ENCODE data around the gene AIF1.

Gene AIF1

GRCh38 chr6:31609519-31610406 lies 5.3 kb upstream of the AIF1 start:
- no peaks in the 10 kb centered on the region for H3K36me3 ChIP-seq (ENCODE audit: insufficient read depth, low read length)
- H3K27me3 ChIP-seq (ENCODE audit: insufficient read depth, low read length), result no peaks in the 10 kb centered on the region
- no peaks in the 10 kb centered on the region for H3K4me1 ChIP-seq (ENCODE audit: control insufficient read depth, insufficient read depth, low read length, unreplicated experiment)
- no peak overlapping the region for H3K4me3 ChIP-seq (ENCODE audit: low read depth, low read length)
- H3K27ac ChIP-seq (ENCODE audit: low read depth, low read length), result no peak overlapping the region
- H3K79me2 ChIP-seq (ENCODE audit: control insufficient read depth, insufficient read depth, low read length, unreplicated experiment), result no peaks in the 10 kb centered on the region
- no peak overlapping the region for H2AFZ ChIP-seq (ENCODE audit: low read length, unreplicated experiment)

- no peaks in the 10 kb centered on the region for H3K27me3 ChIP-seq (ENCODE audit: insufficient read depth, low read length)
- H2AFZ ChIP-seq (ENCODE audit: low read length, unreplicated experiment), result no peak overlapping the region
- H3K36me3 ChIP-seq (ENCODE audit: insufficient read depth, low read length), result no peaks in the 10 kb centered on the region
- H3K4me3 ChIP-seq (ENCODE audit: low read depth, low read length), result no peak overlapping the region
- H3K79me2 ChIP-seq (ENCODE audit: control insufficient read depth, insufficient read depth, low read length, unreplicated experiment), result no peaks in the 10 kb centered on the region
- no peak overlapping the region for H3K27ac ChIP-seq (ENCODE audit: low read depth, low read length)
- no peaks in the 10 kb centered on the region for H3K4me1 ChIP-seq (ENCODE audit: control insufficient read depth, insufficient read depth, low read length, unreplicated experiment)
Observed at GRCh38 chr6:31610968-31611367, 4.1 kb upstream of the AIF1 start.

GRCh38 chr6:31614075-31614619 lies 887 bp upstream of the AIF1 start:
- no peaks in the 10 kb centered on the region for H3K4me1 ChIP-seq (ENCODE audit: control insufficient read depth, insufficient read depth, low read length, unreplicated experiment)
- no peaks in the 10 kb centered on the region for H3K27me3 ChIP-seq (ENCODE audit: insufficient read depth, low read length)
- H3K79me2 ChIP-seq (ENCODE audit: control insufficient read depth, insufficient read depth, low read length, unreplicated experiment), result no peaks in the 10 kb centered on the region
- no peak overlapping the region for H2AFZ ChIP-seq (ENCODE audit: low read length, unreplicated experiment)
- no peak overlapping the region for H3K27ac ChIP-seq (ENCODE audit: low read depth, low read length)
- no peak overlapping the region for H3K4me3 ChIP-seq (ENCODE audit: low read depth, low read length)
- no peaks in the 10 kb centered on the region for H3K36me3 ChIP-seq (ENCODE audit: insufficient read depth, low read length)

- H3K27me3 ChIP-seq (ENCODE audit: insufficient read depth, low read length), result no peaks in the 10 kb centered on the region
- no peak overlapping the region for H3K4me3 ChIP-seq (ENCODE audit: low read depth, low read length)
- no peaks in the 10 kb centered on the region for H3K4me1 ChIP-seq (ENCODE audit: control insufficient read depth, insufficient read depth, low read length, unreplicated experiment)
- no peak overlapping the region for H3K27ac ChIP-seq (ENCODE audit: low read depth, low read length)
- no peak overlapping the region for H2AFZ ChIP-seq (ENCODE audit: low read length, unreplicated experiment)
- no peaks in the 10 kb centered on the region for H3K36me3 ChIP-seq (ENCODE audit: insufficient read depth, low read length)
- H3K79me2 ChIP-seq (ENCODE audit: control insufficient read depth, insufficient read depth, low read length, unreplicated experiment), result no peaks in the 10 kb centered on the region
Observed at GRCh38 chr6:31615748-31616147, 714 bp downstream of the AIF1 start.

GRCh38 chr6:31617010-31617409 lies 2.0 kb downstream of the AIF1 start:
- Histone ChIP-seq H3K4me1 (ENCODE audit: control insufficient read depth, insufficient read depth, low read length, unreplicated experiment) (no peaks in the 10 kb centered on the region), H3K4me3 (ENCODE audit: low read depth, low read length) (no peak overlapping the region), H3K36me3 (ENCODE audit: insufficient read depth, low read length) (no peaks in the 10 kb centered on the region), H3K79me2 (ENCODE audit: control insufficient read depth, insufficient read depth, low read length, unreplicated experiment) (peaks cover 12% of the 10 kb centered on the region), H3K27ac (ENCODE audit: low read depth, low read length) (no peak overlapping the region), H2AFZ (ENCODE audit: low read length, unreplicated experiment) (no peak overlapping the region), H3K27me3 (ENCODE audit: insufficient read depth, low read length) (no peaks in the 10 kb centered on the region)

- Histone ChIP-seq H3K4me1 (ENCODE audit: control insufficient read depth, insufficient read depth, low read length, unreplicated experiment) (peaks cover 7% of the 10 kb centered on the region), H3K36me3 (ENCODE audit: insufficient read depth, low read length) (peaks cover 13% of the 10 kb centered on the region), H3K27me3 (ENCODE audit: insufficient read depth, low read length) (no peaks in the 10 kb centered on the region), H2AFZ (ENCODE audit: low read length, unreplicated experiment) (peak overlapping the region; percentile 64), H3K79me2 (ENCODE audit: control insufficient read depth, insufficient read depth, low read length, unreplicated experiment) (peaks cover 40% of the 10 kb centered on the region), H3K4me3 (ENCODE audit: low read depth, low read length) (peak overlapping the region; percentile 94), H3K27ac (ENCODE audit: low read depth, low read length) (peak overlapping the region; percentile 98)
Observed at GRCh38 chr6:31619805-31620585, 5.0 kb downstream of the AIF1 start.

- Histone ChIP-seq H3K36me3 (ENCODE audit: insufficient read depth, low read length) (peaks cover 21% of the 10 kb centered on the region), H2AFZ (ENCODE audit: low read length, unreplicated experiment) (peak within 1 kb of the TSS; percentile 64), H3K79me2 (ENCODE audit: control insufficient read depth, insufficient read depth, low read length, unreplicated experiment) (peaks cover 47% of the 10 kb centered on the region), H3K27ac (ENCODE audit: low read depth, low read length) (peak within 1 kb of the TSS; percentile 98), H3K4me3 (ENCODE audit: low read depth, low read length) (peak within 1 kb of the TSS; percentile 94), H3K27me3 (ENCODE audit: insufficient read depth, low read length) (no peaks in the 10 kb centered on the region), H3K4me1 (ENCODE audit: control insufficient read depth, insufficient read depth, low read length, unreplicated experiment) (peaks cover 7% of the 10 kb centered on the region)
Observed at GRCh38 chr6:31620586-31621319, 5.7 kb downstream of the AIF1 start, which contains the start of gene PRRC2A. Gene PRRC2A, plus strand, starts transcription at chr6:31620715. Its CDS starts 2,075 bp downstream, at chr6:31622790.

- H3K27ac ChIP-seq (ENCODE audit: low read depth, low read length), result peak overlapping the region; percentile 81
- H2AFZ ChIP-seq (ENCODE audit: low read length, unreplicated experiment), result no peak overlapping the region
- no peaks in the 10 kb centered on the region for H3K27me3 ChIP-seq (ENCODE audit: insufficient read depth, low read length)
- peaks cover 52% of the 10 kb centered on the region for H3K79me2 ChIP-seq (ENCODE audit: control insufficient read depth, insufficient read depth, low read length, unreplicated experiment)
- H3K36me3 ChIP-seq (ENCODE audit: insufficient read depth, low read length), result peaks cover 27% of the 10 kb centered on the region
- H3K4me1 ChIP-seq (ENCODE audit: control insufficient read depth, insufficient read depth, low read length, unreplicated experiment), result peaks cover 7% of the 10 kb centered on the region
- peak overlapping the region; percentile 94 for H3K4me3 ChIP-seq (ENCODE audit: low read depth, low read length)
Observed at GRCh38 chr6:31621320-31621939, 6.4 kb downstream of the AIF1 start.

- Histone ChIP-seq H3K27ac (ENCODE audit: low read depth, low read length) (peak overlapping the region; percentile 81), H3K4me1 (ENCODE audit: control insufficient read depth, insufficient read depth, low read length, unreplicated experiment) (peaks cover 7% of the 10 kb centered on the region), H2AFZ (ENCODE audit: low read length, unreplicated experiment) (no peak overlapping the region), H3K27me3 (ENCODE audit: insufficient read depth, low read length) (no peaks in the 10 kb centered on the region), H3K79me2 (ENCODE audit: control insufficient read depth, insufficient read depth, low read length, unreplicated experiment) (peaks cover 57% of the 10 kb centered on the region), H3K4me3 (ENCODE audit: low read depth, low read length) (peak overlapping the region; percentile 94), H3K36me3 (ENCODE audit: insufficient read depth, low read length) (peaks cover 31% of the 10 kb centered on the region)
Observed at GRCh38 chr6:31621991-31622390, 7.0 kb downstream of the AIF1 start.

GRCh38 chr6:31622684-31623091 lies 7.7 kb downstream of the AIF1 start:
- no peak overlapping the region for H2AFZ ChIP-seq (ENCODE audit: low read length, unreplicated experiment)

More at GRCh38 chr6:31622684-31623091, 7.7 kb downstream of the AIF1 start:
- Histone ChIP-seq H3K4me1 (ENCODE audit: control insufficient read depth, insufficient read depth, low read length, unreplicated experiment) (peaks cover 7% of the 10 kb centered on the region), H3K4me3 (ENCODE audit: low read depth, low read length) (peak overlapping the region; percentile 94), H3K36me3 (ENCODE audit: insufficient read depth, low read length) (peaks cover 37% of the 10 kb centered on the region), H3K27ac (ENCODE audit: low read depth, low read length) (no peak overlapping the region), H3K27me3 (ENCODE audit: insufficient read depth, low read length) (no peaks in the 10 kb centered on the region), H3K79me2 (ENCODE audit: control insufficient read depth, insufficient read depth, low read length, unreplicated experiment) (peaks cover 62% of the 10 kb centered on the region)

Data from ACC112 (cell line).